ENCODE data around the gene CHST11. TPM values are rescaled to one million over a fixed set of nuclear protein-coding genes. Genes with fewer than 3 reads are reported as not detected.

The CHST11 gene
- total and polyA plus RNA-seq, 9 of the 15 experiments (the other 6 are each of a cell fraction or from before 2014, with no cell fraction given), result 2.3 to 38.7 (median 15.0) TPM

- POLR2A ChIA-PET, result no interaction called here
- Histone ChIP-seq H3K9me3 (replicated peaks; ENCODE audit: control insufficient read depth, insufficient read depth, low read depth, low read length) (no peaks in the 10 kb centered on the region), H4K20me1 (replicated peaks; ENCODE audit: control insufficient read depth, insufficient read depth, low read length) (peaks cover 2% of the 10 kb centered on the region; the same call in 1 of the 2 replicates), H2AFZ (ENCODE audit: low read depth, low read length) (no peak overlapping the region), H3K9me1 (ENCODE audit: control insufficient read depth, insufficient read depth, low read length) (peaks cover 6% of the 10 kb centered on the region), H3K4me1 (replicated peaks in 1 of 2; ENCODE audit: control insufficient read depth in 2 of 2, insufficient read depth in 2 of 2, low read length in 2 of 2) (peaks cover 43 to 75% of the 10 kb centered on the region in 2 experiments), H3K36me3 (ENCODE audit: control insufficient read depth, insufficient read depth, low read length) (peaks cover 17% of the 10 kb centered on the region; the same call in 2 of the 3 replicates), H3K27ac (ENCODE audit: extremely low read depth, low read depth, low read length) (peak overlapping the region; percentile 89; the same call in 2 of the 3 replicates), H3K4me3 (no peak overlapping the region), H3K9ac (ENCODE audit: insufficient read depth in 1 of 2, low read depth in 2 of 2, low read length in 2 of 2) (no peak overlapping the region), H3K27me3 (ENCODE audit: control insufficient read depth in 2 of 2, insufficient read depth in 2 of 2, low read length in 2 of 2) (no peaks in the 10 kb centered on the region), H3K79me2 (ENCODE audit: control insufficient read depth, insufficient read depth, low read length) (peaks cover 70% of the 10 kb centered on the region), H3K4me2 (ENCODE audit: insufficient read depth, low read length) (no peak overlapping the region)
- in situ Hi-C loops (cut with MboI) (no loop called here), intact Hi-C loops (cut with micrococcal nuclease) (no loop called here)
- no TSS peak for BruUV-seq (replicated peaks)
- WGBS (ENCODE audit: insufficient coverage, low coverage, missing lambda C conversion rate), result 53% methylated on average over 2 of the region's 2 CpGs
- CTCF ChIA-PET (ENCODE audit: low intra/inter-chr PET ratio), result no interaction called here
- no peak for DNase-seq (ENCODE audit: extremely low read depth in 1 of 4, low spot score in 3 of 4)
- no peak for ATAC-seq
- FAIRE-seq, result no peak
- TF ChIP-seq BACH1 (tag; IDR thresholded peaks at IDR 0.05) (no peak), IFI16 (CRISPR knock-in tag; IDR thresholded peaks at IDR 0.05) (no peak), ZNF778 (CRISPR knock-in tag; IDR thresholded peaks at IDR 0.05) (no peak), SMARCA5 (IDR thresholded peaks at IDR 0.05) (no peak), ZHX1 (conservative IDR thresholded peaks at IDR 0.05; ENCODE audit: low read length) (no peak), ZNF398 (CRISPR knock-in tag; IDR thresholded peaks at IDR 0.05) (no peak), PHF20 (IDR thresholded peaks at IDR 0.05; ENCODE audit: partially characterized antibody) (no peak), CBFA2T3 (IDR thresholded peaks at IDR 0.05) (peak; percentile 10; the same call in 1 of the 2 replicates)
Measured at GRCh38 chr12:104602896-104603295, 146.1 kb downstream of the CHST11 start.
